ENCODE results near the gene ADGRL1.

- no peak for TF ChIP-seq CTCF (IDR thresholded peaks at IDR 0.05; ENCODE audit: borderline replicate concordance, extremely low read depth, low read length, poor library complexity, severe bottlenecking)
- TF ChIP-seq EZH2 (IDR thresholded peaks at IDR 0.05; ENCODE audit: borderline replicate concordance, low read depth, low read length, severe bottlenecking): no peak
These were observed 42.6 kb upstream of the ADGRL1 start for GRCh38 chr19:14248578-14249011.

All from DND-41 (cell line).